ENCODE data around the gene FGFBP3.

FGFBP3 gene

DNA sequence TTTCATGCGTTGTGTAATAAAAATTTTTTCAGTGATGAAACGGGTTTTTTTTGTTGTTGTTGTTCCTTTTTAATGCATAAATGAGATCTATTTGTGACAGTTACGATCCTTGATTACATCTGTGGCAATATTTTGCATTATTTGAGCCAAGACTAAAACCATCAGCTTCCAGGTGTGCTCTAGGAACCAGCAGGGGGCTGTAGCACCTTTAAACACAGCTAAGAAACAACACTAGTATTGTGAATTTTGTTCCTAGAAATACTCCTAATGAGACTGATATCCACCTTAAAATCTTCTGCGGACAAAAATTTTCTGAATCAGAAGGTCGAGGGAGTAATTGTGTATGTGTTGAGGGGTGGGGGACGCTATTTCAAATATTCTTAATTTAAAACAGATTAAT lies 52.6 kb downstream of the FGFBP3 start:
- DNase-seq (ENCODE audit: low read depth in 2 of 2): no peak
